ENCODE data around the gene LAMC1.

DNA sequence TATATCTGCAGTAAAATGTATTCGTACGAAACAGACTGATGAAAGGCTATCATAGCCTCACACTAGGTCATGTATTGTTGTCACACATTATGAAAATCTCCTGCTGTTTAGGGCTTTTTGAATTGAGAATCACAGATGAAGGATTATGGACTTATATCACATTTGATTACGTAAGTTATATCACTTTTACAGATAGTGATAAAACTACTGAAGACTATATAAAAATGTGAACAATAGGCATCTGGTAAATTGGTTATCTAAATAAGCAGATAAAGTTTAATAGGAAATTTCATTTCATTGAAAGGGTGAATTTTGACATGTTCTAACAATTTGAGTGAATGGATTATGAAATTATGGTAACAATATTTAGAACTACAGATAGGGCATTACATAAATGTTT is 20.0 kb downstream of the LAMC1 start:
- TF ChIP-seq POLR2A (IDR thresholded peaks at IDR 0.05; ENCODE audit: low read depth, low read length) (no peak), PAX5 (IDR thresholded peaks at IDR 0.05; ENCODE audit: insufficient read depth, low read length, severe bottlenecking) (no peak), SPI1 (IDR thresholded peaks at IDR 0.05; ENCODE audit: low read depth, low read length) (no peak), POU2F2 (IDR thresholded peaks at IDR 0.05; ENCODE audit: low read depth, low read length) (no peak)
